GM11168 (cell line): ENCODE results near the gene MRO.

Source experiments
- in situ Hi-C: fragments of 300-500 bp; cut with MboI; formaldehyde crosslinking; loops from one replicate; pipeline ENCODE4 v1.12.0; 2022; ENCODE audit warnings: low sequenced_read_pairs; ENCODE audit not compliant: unreplicated experiment

The MRO gene

DNA sequence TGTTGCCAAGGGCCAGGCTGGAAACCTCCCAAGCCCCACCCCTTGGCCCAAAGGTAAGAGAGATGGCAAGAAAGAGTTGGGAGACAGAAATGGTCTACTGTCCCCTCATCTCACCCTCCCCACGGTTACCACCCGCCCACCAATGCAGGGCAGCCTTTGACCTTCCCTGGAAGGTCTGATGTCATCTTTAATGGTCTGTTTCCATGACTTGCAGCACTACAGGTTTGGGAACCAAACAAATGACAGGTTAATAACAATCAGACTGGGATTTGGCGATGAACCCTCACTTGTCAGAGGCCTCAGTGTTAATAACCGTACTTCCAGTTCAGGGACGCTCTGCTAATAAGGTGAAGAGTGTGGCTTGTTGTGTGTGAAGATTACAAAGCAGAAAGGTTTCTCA, 70.4 kb downstream of the MRO start:
- in situ Hi-C loops = no loop called here

DNA sequence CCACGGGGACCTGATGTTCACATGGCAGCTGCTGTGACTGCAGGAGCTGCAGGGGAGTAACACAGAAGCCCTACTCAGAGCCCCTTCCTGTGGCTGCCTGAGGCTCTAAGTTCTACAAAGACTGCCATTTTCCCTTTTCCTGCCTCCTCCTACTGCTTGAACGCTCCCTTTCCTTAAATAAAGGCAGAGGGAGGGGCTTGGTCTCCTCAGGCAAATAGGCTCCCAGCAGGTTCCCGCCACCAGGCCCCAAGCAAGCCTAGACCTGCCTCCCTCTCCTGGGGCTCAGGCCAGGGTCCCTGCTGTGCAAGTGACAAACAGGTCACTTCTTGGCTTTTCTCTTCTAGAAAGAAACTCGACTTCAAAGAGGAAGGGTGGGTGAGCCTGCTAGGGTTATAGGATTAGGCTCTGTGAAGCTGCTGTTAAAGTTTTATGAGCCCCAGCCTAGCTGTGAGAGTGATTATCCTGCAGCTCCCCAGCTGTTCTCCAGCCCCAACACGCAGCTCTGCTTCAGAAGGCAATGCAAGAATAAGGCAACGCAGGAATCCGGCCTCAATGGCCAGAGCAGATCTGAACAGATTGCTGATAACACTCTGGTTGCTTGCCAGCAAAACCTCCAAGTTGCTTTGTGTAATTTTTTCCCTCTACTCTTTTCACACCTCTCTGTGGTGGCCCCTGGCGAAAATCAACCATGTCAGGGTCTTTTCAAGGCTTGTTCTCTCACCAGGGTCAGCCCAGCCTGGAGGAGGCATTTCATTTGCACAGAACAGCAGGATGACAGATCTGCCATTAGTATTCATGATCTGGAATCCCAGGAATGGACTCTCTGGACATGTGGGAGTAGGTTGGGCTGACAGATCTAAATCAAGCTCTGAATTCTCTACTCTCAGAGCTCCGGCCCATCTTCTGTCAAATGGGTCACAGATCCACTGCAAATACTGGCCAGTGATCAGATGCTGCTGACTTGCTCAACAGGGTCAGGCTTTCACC, 71.3 kb downstream of the MRO start:
- in situ Hi-C loops = no loop called here

DNA sequence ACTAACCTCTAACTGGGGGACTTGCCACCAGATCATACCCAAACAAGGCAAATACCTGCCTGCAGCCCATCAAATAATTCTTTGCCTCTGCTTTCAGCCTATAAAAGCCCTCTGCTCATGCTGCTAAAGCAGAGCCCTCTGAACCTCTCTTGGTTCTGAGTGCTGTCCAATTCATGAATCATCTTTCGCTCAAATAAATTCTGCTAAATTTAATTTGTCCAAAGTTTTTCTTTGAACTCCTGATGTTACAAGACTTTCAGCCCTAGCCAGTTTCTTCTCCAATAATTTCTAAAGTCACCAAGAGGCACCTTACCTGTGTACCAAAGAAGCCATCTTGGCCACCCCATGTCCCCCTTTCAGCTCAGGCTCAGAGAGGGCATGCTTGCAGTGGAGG, 72.0 kb downstream of the MRO start:
- in situ Hi-C loops = no loop called here

DNA sequence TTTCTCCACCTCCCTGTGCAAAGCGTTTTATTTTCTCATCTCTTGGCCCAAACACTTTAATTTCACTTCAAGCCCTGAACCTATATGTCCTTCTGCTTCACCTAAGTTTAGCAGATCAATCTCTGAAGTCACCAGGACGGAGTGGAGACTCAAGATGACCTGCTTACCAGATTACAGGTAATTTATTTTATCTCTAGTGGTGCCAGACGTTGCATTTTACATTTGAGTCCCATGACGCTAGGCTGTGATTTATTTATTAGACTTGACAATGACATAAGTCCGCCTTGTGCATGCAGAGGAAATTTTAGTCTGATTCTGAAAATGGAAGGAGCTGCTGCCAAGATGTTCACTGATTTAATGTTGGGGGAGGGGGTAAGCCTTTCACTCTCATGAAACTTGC, 73.9 kb downstream of the MRO start:
- in situ Hi-C loops = no loop called here
